Activated CD8-positive, alpha-beta memory T cell treated with anti-CD3 and anti-CD28 coated beads for 48 hours (primary cell): ENCODE results near the gene DDR2.
"Not testable (repeated sequence)": the region's sequence is repeated elsewhere in the genome, so short reads cannot be mapped to it uniquely, and the experiment has no call there.

Source experiments
- DNase-seq, 3 experiments: peaks; one replicate each; pipeline ENCODE4 v3.0.0-alpha.2; 2020; ENCODE audit warnings: low read depth in 2 of 3, low spot score in 2 of 3

Gene DDR2

GRCh38 chr1:162632217-162632666 is at the start of gene DDR2:
Gene DDR2, plus strand, starts transcription at chr1:162632464. Its CDS starts 86,600 bp downstream, at chr1:162719064.
- DNase-seq = no peak

GRCh38 chr1:162582901-162583300 is 49.4 kb upstream of the DDR2 start:
- not testable (repeated sequence) for DNase-seq

- DNase-seq = not testable (repeated sequence)
Measured at GRCh38 chr1:162585101-162585500, 47.2 kb upstream of the DDR2 start.

- no peak for DNase-seq
Measured at GRCh38 chr1:162587347-162587746, 44.9 kb upstream of the DDR2 start.

GRCh38 chr1:162587761-162588260 is 44.5 kb upstream of the DDR2 start:
- DNase-seq = no peak

- DNase-seq = no peak
Measured at GRCh38 chr1:162590101-162590500, 42.2 kb upstream of the DDR2 start.

GRCh38 chr1:162590686-162591085 is 41.6 kb upstream of the DDR2 start:
- DNase-seq = no peak

- DNase-seq = no peak
Measured at GRCh38 chr1:162596514-162597170, 35.6 kb upstream of the DDR2 start.

- no peak for DNase-seq
Measured at GRCh38 chr1:162599451-162599850, 32.8 kb upstream of the DDR2 start.

GRCh38 chr1:162603117-162603516 is 29.1 kb upstream of the DDR2 start:
- DNase-seq = not testable (repeated sequence)

GRCh38 chr1:162605225-162605927 is 26.9 kb upstream of the DDR2 start:
- DNase-seq = no peak

- DNase-seq = no peak
Measured at GRCh38 chr1:162609306-162609705, 23.0 kb upstream of the DDR2 start.

- DNase-seq = no peak
Measured at GRCh38 chr1:162612606-162613400, 19.5 kb upstream of the DDR2 start.

GRCh38 chr1:162616848-162617247 is 15.4 kb upstream of the DDR2 start:
- DNase-seq = no peak

- no peak for DNase-seq
Measured at GRCh38 chr1:162617513-162617912, 14.8 kb upstream of the DDR2 start.

- no peak for DNase-seq
Measured at GRCh38 chr1:162619076-162619475, 13.2 kb upstream of the DDR2 start.

- DNase-seq = no peak
Measured at GRCh38 chr1:162621256-162621655, 11.0 kb upstream of the DDR2 start.

GRCh38 chr1:162625679-162626078 is 6.6 kb upstream of the DDR2 start:
- no peak for DNase-seq

GRCh38 chr1:162626094-162626493 is 6.2 kb upstream of the DDR2 start:
- DNase-seq = no peak

- DNase-seq = no peak
Measured at GRCh38 chr1:162626761-162627160, 5.5 kb upstream of the DDR2 start.

- DNase-seq = no peak
Measured at GRCh38 chr1:162627662-162628296, 4.5 kb upstream of the DDR2 start.
